LNCaP clone FGC (cell line): ENCODE data around the gene MAPKAP1.

Source experiments
- DNase-seq: peaks from one replicate; pipeline ENCODE4 v3.0.0-alpha.2; 2011; ENCODE audit warnings: low read depth
- H3K4me3 ChIP-seq: 2 replicates; pipeline ENCODE4 v1.5.1; 2011; ENCODE audit warnings: mild to moderate bottlenecking, low read depth, low read length, control low read depth
- CTCF ChIP-seq: IDR thresholded peaks from 2 replicates; pipeline ENCODE4 v1.5.1; 2012; ENCODE audit warnings: mild to moderate bottlenecking; ENCODE audit not compliant: control insufficient read depth, insufficient read depth; ENCODE audit errors: extremely low read depth

MAPKAP1 gene

DNA sequence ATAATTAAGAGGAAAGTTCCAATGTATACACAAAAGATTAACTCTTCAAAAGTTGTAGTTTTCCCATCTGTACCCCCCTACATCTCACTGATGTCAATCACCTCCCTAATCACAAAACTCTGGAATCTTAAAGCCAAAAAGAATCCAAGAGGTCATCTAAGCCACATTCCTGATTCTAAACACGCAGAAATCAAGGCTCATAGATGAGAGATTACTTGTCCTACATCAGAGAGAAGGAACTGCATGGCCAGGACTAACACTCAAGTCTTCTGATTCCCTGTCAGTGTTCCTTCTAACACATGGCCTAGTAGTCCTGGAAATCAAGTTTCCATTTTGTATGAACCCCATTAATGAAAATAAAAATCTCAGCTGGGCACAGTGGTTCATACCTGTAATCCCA lies 58.7 kb downstream of the MAPKAP1 start:
- no peak overlapping the region for H3K4me3 ChIP-seq
- no peak for TF ChIP-seq CTCF
- DNase-seq = no peak

- no peak for DNase-seq
- no peak for TF ChIP-seq CTCF
- H3K4me3 ChIP-seq = no peak overlapping the region
Measured at GRCh38 chr9:125646621-125647100, 60.3 kb downstream of the MAPKAP1 start.

GRCh38 chr9:125646217-125646616 lies 60.8 kb downstream of the MAPKAP1 start:
- no peak for DNase-seq
- no peak overlapping the region for H3K4me3 ChIP-seq
- no peak for TF ChIP-seq CTCF

DNA sequence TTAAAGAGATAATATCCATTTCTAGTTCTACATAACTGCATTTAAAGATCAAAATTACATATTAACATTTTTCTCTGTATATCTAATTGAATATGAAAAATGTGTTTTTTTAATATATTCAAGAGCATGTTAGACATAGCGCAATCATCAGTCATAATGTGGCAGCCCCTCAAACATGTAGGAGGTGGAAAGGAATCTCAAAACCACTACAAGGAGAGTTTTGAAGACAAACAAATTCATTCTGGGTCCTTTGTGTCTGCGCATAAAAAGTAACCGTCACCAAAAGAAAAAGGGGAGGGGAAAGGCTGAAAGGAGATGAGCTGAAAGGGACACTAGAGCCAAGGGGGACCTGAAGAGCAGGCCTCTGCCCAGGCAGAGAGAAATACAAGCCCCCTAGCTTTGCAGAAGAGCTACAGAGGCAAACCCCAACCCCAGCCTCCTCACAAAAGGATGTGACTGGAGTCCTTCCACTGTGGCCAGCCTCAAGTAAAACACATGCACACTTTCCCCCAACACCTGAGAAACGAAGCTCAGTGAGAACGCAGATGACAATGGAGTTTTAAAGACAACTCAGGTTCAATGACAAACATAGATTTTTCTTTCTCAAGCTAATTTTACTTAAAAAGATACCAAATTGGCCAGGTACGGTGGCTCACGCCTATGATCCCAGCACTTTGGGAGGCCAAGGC lies 62.0 kb downstream of the MAPKAP1 start:
- TF ChIP-seq CTCF = no peak
- H3K4me3 ChIP-seq = no peak overlapping the region
- no peak for DNase-seq

- TF ChIP-seq CTCF = no peak
- DNase-seq = no peak
- H3K4me3 ChIP-seq = no peak overlapping the region
Measured at GRCh38 chr9:125642311-125642710, 64.7 kb downstream of the MAPKAP1 start.

- no peak for DNase-seq
- TF ChIP-seq CTCF = no peak
- no peak overlapping the region for H3K4me3 ChIP-seq
Measured at GRCh38 chr9:125639057-125639456, 68.0 kb downstream of the MAPKAP1 start.
